H1 (cell line): ENCODE measurements around the gene BNIP2. TPM values are rescaled to one million over a fixed set of nuclear protein-coding genes. Genes with fewer than 3 reads are reported as not detected.

Experiments
- NANOG ChIP-seq: IDR thresholded peaks from 2 replicates; pipeline ENCODE4 v1.6.1; 2011; ENCODE audit warnings: low read length, low read depth, mild to moderate bottlenecking, inconsistent platforms; ENCODE audit not compliant: insufficient read depth, poor library complexity, severe bottlenecking
- polyA plus RNA-seq, 7 experiments: library from polyadenylated mRNA; depleted of rRNA in 3 of 7; stranded (reverse) in 5 of 7; unstranded in 2 of 7; fragments of >200 nt in 5 of 7; fragments of 200-250 nt in 2 of 7; gene quantifications; 1 replicate in 5 of 7; 2 replicates in 1 of 7; 4 replicates in 1 of 7; pipeline versions ENCODE4 v1.2.1 to v1.2.3, GENCODE V29; 2011 to 2013; ENCODE audit warnings: missing spikeins in 2 of 7, mixed read lengths in 2 of 7
- total RNA-seq: library from RNA; stranded (reverse); fragmentation: NEBNext Ultra II Directional; extraction: Animal tissue kit (Norgen Biotek cat#: 25700); gene quantifications from 2 replicates; pipeline ENCODE4 v1.2.1, GENCODE V29; 2021

The BNIP2 gene
- total and polyA plus RNA-seq, 2 of the 8 experiments (the other 6 are each of a cell fraction or from before 2014, with no cell fraction given): 11.8 to 40.6 TPM

DNA sequence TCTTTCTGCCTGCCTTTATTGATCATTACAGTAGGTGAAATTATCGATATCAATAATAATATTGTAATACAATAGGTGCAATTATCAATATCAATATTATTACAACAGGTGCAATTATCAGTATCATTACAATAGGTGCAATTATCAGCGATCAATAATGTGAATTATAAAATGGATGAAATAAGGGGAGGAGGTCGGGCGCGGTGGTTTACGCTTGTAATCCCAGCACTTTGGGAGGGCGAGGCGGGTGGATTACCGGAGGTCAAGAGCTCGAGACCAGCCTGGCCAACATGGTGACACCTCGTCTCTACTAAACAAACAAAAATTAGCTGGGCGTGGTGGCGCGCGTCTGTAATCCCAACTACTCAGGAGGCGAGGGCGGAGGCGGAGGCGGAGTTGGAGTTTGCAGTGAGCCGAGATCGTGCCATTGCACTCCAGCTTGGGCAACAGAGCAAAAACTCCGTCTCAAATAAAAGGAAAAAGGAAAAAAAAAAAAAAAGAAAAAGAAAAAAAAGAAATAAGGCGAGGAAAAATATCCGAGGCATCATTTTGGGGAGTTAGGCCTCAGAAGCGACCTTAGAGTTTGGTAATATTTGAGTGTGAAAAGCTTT is 611 bp upstream of the BNIP2 start (continued):
- no peak for TF ChIP-seq NANOG
